Head of caudate nucleus (tissue), 42 donors: Measurements from ENCODE around the gene ARVCF.

Source experiments
- DNase-seq, 42 donors: peaks; one replicate each; pipeline versions ENCODE4 v3.0.0 to v3.0.0-alpha.2; 2020 to 2021; ENCODE audit warnings: mixed read lengths in 7 of 42
- intact Hi-C: fragments of 100-400 bp; cut with DNase I; formaldehyde crosslinking; loops from one replicate; pipeline ENCODE4 v1.15.0; 2022

The ARVCF gene, protein sequence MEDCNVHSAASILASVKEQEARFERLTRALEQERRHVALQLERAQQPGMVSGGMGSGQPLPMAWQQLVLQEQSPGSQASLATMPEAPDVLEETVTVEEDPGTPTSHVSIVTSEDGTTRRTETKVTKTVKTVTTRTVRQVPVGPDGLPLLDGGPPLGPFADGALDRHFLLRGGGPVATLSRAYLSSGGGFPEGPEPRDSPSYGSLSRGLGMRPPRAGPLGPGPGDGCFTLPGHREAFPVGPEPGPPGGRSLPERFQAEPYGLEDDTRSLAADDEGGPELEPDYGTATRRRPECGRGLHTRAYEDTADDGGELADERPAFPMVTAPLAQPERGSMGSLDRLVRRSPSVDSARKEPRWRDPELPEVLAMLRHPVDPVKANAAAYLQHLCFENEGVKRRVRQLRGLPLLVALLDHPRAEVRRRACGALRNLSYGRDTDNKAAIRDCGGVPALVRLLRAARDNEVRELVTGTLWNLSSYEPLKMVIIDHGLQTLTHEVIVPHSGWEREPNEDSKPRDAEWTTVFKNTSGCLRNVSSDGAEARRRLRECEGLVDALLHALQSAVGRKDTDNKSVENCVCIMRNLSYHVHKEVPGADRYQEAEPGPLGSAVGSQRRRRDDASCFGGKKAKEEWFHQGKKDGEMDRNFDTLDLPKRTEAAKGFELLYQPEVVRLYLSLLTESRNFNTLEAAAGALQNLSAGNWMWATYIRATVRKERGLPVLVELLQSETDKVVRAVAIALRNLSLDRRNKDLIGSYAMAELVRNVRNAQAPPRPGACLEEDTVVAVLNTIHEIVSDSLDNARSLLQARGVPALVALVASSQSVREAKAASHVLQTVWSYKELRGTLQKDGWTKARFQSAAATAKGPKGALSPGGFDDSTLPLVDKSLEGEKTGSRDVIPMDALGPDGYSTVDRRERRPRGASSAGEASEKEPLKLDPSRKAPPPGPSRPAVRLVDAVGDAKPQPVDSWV

GRCh38 chr22:20016734-20017621, at the start of gene ARVCF:
Gene ARVCF (minus strand): TSS chr22:20016823. CDS start chr22:19990794, 26,029 bp downstream.
- intact Hi-C loops, result no loop called here
- peak; percentile 82 to 98 (median 93) for DNase-seq

DNA sequence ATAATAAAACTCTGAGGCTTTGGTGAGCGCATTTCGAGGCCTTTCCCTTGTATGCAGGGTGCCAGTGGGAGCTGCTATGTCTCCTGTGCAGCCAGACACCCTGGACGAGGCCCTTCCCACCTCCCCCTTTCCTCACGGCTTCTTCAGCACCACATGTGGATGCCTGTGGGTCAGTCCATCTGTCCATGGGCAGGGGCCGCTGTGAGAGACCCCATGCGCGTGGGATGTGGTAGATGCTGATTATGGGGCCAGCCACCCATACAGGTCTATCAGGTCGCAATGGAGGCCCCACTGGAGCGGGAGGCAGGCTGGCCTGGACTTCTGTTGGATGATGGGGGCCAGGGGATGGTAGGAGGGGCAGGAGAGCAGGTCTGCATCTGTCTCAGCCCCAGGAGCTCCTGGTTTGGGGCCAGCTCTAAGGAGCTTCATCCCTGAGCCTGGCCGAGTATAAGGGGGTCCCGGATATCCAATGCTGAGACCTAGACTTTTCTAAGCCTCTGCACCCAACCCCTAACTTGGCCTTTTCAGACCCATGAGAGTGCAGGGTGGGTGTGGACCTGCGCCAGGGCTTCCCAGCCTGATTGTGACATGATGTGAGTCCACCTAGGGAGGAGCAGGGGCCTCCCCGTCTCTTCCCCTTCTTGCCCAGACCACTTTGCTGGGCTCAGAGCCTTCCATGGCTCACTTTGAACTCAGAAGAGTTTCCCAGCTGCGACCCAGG, 49.4 kb upstream of the ARVCF start:
- intact Hi-C loops, result no loop called here

DNA sequence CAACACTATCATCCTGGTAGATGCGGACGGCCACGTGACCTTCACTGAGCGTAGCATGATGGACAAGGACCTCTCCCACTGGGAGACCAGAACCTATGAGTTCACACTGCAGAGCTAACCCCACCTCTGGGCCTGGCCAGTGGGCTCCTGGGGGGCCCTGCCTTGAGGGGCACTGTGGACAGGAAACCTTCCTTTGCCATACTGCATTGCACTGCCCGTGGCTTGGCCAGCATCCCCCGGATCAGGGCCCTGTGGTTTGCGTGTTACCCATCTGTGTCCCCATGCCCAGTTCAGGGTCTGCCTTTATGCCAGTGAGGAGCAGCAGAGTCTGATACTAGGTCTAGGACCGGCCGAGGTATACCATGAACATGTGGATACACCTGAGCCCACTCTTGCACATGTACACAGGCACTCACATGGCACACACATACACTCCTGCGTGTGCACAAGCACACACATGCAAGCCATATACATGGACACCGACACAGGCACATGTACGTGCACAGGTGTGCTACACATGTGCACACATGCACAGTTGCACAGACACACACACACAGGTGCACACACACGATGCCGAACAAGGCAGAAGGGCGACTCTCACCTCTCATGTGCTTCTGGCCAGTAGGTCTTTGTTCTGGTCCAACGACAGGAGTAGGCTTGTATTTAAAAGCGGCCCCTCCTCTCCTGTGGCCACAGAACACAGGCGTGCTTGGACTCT, 48.1 kb upstream of the ARVCF start:
- intact Hi-C loops, result no loop called here

More for the DNA sequence above, 49.4 kb upstream of the ARVCF start:
- DNase-seq, result no peak

GRCh38 chr22:20064140-20064480, 47.5 kb upstream of the ARVCF start:
- intact Hi-C loops, result no loop called here
- DNase-seq, result no peak

More for the DNA sequence above, 48.1 kb upstream of the ARVCF start:
- DNase-seq, result no peak

DNA sequence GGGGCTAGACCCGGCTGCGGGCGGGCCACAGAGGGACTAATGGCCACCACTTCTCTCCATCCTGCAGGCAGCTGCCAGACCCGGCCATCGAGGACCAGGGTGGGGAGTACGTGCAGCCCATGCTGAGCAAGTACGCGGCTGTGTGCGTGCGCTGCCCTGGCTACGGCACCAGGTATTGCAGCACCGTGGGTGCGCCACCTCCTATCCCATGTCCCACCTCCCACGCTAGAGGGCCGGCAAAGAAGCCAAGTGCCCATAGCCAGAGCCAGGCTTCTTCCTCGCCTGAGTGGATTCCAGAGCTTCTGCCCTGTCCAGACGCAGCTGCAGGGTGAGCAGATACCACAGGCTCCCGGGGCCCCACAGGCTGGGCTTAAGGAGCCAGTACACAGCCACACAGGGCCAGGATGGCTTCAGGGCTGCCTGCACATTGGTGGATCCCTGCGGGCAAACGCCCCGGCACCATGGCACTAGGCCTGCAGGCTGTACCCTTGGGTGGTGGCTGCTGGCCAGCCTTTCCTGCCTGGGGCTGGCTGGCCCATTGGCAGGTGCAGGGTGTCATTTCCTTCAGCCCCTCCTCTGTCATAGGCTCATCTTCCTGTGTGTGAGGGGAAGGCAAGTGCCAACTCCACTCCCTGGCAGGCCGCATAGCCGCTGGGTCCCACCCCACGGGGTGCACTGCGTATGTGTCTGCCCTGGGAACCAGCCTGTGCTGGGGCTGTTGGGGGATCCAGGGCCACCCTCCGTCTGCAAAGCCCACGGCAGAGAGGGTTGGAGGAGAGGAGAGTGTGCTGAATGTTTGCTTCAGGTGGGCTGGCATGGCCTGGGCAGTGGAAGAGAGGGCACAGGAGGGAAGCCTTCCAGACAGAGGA, 46.9 kb upstream of the ARVCF start:
- no peak for DNase-seq
- intact Hi-C loops, result no loop called here

GRCh38 chr22:20062766-20063083, 46.1 kb upstream of the ARVCF start:
- intact Hi-C loops, result no loop called here
- DNase-seq, result peak in 1 of 42 donors; percentile 15

DNA sequence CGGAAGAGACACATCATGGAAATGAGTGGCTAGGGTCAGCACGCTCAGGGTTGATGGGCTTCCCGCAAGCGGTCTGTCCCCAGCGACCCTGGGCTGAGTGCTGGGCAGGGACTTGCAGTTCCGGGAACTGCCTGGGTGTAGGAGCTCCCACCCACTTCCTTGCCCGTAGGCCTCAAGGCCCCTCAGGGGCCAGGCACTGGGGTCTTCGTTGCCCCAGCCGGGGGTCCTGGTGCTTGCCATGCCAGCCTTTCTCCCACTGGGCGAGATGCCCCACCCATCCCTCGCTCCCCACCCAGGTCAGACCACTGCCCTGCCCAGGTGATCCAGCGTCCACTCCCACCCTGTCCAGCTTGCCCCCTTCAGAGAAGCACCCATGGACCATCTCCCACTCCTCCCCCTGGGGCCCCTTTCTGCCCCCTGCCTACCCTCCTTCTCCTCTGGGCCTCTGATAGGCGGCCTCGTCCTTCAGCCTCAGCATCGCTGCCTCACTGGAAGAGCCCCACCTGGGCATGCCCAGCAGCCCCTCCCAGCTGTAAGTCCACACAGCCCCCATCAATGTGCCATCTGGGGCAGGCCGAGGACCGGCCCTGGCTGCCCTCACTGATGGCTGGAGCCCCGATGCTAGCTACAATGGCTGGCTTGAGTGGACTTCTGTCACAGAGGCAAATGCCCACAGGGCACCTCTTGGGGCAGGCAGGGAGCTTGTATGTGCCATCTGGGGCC, 45.6 kb upstream of the ARVCF start:
- intact Hi-C loops, result no loop called here
- no peak for DNase-seq

DNA sequence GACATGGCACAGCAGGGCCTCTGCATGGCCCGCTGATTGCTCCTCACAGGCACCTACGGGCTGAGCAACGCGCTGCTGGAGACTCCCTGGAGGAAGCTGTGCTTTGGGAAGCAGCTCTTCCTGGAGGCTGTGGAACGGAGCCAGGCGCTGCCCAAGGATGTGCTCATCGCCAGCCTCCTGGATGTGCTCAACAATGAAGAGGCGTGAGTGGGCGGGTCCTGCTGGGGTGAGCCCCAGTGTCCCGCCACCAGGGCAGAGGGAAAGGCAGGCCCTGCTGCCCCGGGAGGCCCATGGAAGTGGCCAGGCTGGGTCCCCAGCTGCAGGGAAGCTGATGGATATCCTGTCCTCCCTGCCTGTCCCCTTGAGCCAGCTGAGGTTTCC, 44.8 kb upstream of the ARVCF start:
- DNase-seq, result no peak
- intact Hi-C loops, result no loop called here

DNA sequence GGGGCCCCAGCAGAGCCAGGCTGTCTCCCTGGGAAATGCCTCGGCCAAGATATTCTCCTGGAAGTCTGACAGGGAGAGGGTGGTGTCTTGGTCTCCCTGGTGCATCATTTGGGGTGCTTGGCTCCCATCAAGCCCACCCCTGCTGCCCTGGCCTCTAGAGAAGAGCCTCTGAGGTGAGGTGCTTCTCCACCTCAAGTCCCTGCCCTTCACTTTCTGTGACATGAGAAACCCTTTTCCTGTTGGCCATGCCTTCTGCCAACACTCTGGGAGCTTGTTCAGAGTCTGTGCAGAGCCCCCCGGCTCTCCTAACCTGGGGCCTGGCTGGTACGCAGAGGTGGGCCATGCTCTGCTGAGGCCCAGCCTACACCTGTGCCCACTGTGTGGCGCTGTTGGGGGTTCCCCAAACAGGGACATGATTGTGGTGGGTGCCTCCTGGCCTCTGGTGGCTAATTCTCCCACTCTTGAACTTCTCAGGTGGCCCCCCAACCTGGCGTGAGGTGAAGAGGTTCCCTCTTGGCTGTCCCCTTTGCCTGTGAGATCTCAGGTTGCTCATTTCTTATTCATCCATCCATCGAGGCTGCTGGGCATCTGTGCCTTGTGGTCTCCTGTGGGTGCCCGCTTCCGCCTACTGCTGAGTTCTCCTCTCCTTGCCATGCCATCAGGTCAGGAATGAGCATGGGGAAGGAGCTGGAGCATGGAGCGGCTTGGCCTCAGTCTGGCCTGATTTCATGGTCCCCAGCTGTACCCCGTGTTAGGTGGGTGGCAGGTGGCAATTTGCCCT, 44.3 kb upstream of the ARVCF start:
- no peak for DNase-seq
- intact Hi-C loops, result no loop called here

GRCh38 chr22:20058989-20059770, 42.6 kb upstream of the ARVCF start:
- DNase-seq, result no peak
- intact Hi-C loops, result no loop called here

DNA sequence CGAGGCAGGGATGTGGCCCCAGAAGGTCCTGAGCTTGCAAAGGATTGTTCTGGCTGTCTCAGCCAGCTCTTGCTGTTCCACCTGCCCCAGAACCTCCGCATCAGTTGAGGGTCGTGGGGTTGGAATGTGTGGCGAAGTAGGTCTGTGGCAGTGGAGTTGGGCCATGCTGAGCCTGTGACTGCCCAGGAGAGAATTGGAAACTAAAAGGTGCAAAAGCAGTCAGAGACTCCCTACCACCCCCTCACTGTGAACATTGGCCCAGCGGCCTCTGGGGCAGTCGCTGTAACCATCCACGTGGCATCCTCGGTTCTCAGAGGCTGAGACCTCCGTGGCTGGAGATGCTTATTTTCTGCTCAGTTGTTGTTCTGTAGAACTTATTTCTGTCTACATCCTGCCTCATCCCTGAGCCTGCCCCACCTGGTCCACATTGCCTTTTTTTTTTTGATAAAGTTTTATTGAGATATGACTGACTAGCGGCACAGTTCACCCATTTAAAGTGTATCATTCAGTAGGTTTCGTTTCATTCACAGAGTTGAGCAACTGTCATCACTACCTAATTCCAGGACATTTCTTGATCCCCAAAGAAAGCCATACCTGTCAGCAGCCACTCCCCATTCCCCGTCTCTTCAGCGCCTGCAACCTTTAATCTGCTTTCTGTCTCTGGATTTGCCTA, 41.1 kb upstream of the ARVCF start:
- DNase-seq, result no peak
- intact Hi-C loops, result no loop called here

DNA sequence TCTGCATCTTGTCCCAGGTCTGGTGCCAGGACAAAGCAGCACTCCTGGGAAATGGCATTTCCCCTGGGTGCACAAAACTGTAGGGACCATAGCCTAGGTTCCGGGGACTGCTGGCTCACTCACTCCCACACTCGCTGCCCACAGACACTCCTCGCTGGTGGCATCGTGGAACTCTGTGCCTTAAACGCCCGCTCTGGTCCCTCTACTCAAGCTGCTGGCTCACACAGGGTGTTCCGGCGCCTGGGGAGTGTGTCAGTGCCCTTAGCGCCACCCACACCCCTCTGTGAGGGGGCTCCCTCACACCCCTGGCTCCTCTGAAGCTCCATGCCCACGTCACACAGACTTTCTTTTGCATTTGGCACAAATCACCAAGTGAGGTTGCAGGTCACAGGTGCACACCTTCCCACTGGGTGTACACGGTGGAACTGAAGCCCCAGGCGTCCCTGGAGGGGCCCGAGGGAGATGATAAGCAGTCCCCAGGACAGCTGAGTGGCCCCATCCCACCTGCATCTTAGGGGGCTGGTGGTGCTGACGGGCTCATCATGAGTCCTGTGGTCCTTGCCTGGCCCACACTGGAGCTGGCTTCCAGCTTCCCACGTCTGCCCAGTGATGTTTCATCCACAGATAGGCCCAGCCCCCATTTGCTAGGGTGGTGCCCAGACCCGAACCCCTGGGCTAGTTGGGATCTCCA, 40.2 kb upstream of the ARVCF start:
- no peak for DNase-seq
- intact Hi-C loops, result no loop called here

DNA sequence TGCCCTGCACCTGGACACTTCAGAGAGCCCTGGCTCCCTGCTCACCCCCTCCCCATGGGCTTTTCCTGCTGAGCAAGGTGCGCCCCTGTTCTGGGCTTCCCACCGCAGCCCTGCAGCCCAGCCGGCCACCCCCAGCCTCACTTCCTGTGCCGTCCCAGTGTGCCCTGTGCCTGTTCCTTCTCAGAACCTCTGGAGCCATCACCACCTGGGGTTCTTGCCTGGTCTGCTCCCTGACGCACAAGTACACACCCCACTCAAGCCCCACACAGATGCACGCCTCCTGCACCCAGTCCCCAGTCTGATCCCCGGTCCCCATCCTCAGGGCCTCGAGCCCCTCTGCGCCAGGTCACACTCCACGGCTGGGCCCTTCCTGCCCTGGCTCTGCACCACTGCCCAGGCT, 39.5 kb upstream of the ARVCF start:
- DNase-seq, result no peak
- intact Hi-C loops, result no loop called here

DNA sequence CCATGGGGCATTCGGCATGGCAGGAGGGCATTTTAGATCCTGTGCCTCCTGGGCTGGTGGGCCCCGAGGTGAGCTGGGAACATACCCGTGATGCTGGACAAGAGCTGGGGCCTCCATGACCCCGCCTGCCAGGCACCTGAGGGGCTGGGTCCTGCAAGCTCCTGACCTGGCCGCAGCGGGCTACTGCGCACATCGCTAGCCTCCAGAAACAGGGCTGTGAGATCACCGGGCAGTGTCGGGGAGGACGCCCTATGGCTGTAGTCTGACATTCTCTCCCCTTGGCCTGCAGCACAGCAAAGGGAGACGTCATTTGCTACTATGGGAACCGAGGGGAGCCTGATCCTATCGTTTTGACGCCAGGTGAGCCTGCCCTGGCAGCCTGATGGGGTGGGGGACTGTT, 39.0 kb upstream of the ARVCF start:
- intact Hi-C loops, result no loop called here
- DNase-seq, result no peak
